ENCODE results near the gene DAP. TPM values are rescaled to one million over a fixed set of nuclear protein-coding genes. Genes with fewer than 3 reads are reported as not detected.

Gene DAP
- total and polyA plus RNA-seq, 10 of the 15 experiments (the other 5 are each of a cell fraction or from before 2014, with no cell fraction given), result 12.9 to 130 (median 49.9) TPM

DNA sequence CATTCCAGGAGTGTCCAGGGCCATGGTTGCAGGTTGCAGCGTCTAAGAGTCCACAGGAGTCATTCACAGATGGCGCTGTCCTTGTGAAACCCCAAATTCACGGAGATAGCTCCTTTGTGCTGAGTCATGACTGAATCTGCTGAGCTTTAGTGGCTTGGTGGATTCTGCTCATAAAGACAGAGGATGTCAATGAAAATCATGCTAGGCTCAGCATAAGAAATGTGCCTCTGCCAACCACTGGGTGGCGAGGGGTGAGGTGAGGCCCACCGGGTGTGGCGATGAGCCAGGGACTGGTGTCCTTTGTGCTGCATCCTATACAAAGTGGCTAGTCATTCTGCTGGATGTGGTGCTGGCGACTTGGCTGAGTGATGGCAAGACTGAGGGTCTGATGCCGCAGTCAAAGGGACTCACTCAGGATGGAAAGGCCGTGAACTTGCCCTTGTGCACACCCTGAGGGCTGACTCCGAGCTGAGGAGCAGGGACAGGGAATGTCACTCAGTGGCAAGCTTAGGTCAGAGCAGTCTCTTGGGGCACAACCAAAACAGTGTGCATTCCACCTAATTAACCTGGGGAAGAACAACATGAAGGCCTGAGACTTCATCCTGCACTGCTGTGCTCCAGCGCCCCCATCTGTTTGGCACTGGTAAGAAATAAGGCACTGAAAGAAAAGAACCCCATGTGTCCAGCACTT is 71.5 kb downstream of the DAP start:
- CTCF ChIA-PET, result interaction anchor here (0.6 to 7.0 kb wide), 25 partner anchors 9 to 930 kb away, joined by 3 to 111 read pairs (median 5); no protein-coding TSS in a partner anchor
- DNase-seq (ENCODE audit: low read depth, low spot score) (no peak), ATAC-seq (peak; percentile 75), FAIRE-seq (peak; percentile 70)
- H3K9me3 ChIP-seq (replicated peaks; ENCODE audit: control insufficient read depth, insufficient read depth, low read length), result peaks cover 16% of the 10 kb centered on the region
- H3K36me3 ChIP-seq (ENCODE audit: control insufficient read depth in 2 of 2, insufficient read depth in 2 of 2, low read length in 1 of 2), result peaks cover 2 to 7% of the 10 kb centered on the region in 2 experiments; a peak in 3 of 4 replicates
- intact Hi-C loops (cut with micrococcal nuclease; ENCODE audit: unreplicated experiment) (loop anchor here (1.0 to 10.0 kb wide), 4 partner anchors 54 to 485 kb away; no protein-coding TSS in a partner anchor), in situ Hi-C loops (cut with MboI) (loop anchor here (5.0 to 10.0 kb wide), 2 partner anchors 175 to 237 kb away; no protein-coding TSS in a partner anchor)
- no peak overlapping the region for H3K27ac ChIP-seq (ENCODE audit: control insufficient read depth, insufficient read depth)
- peaks cover 6% of the 10 kb centered on the region for H3K79me2 ChIP-seq (ENCODE audit: control insufficient read depth, insufficient read depth, low read length)
- WGBS (ENCODE audit: insufficient coverage, insufficient replicate concordance, low lambda C conversion rate, missing lambda C conversion rate), result 77% methylated on average over 11 of the region's 11 CpGs
- H3K4me1 ChIP-seq (ENCODE audit: control insufficient read depth, insufficient read depth, low read length), result peaks cover 19% of the 10 kb centered on the region
- POLR2A ChIA-PET, result interaction anchor here (0.9 to 1.2 kb wide), 2 partner anchors 55 to 62 kb away, joined by 4 to 5 read pairs; no protein-coding TSS in a partner anchor
- TF ChIP-seq, protein P1, sequence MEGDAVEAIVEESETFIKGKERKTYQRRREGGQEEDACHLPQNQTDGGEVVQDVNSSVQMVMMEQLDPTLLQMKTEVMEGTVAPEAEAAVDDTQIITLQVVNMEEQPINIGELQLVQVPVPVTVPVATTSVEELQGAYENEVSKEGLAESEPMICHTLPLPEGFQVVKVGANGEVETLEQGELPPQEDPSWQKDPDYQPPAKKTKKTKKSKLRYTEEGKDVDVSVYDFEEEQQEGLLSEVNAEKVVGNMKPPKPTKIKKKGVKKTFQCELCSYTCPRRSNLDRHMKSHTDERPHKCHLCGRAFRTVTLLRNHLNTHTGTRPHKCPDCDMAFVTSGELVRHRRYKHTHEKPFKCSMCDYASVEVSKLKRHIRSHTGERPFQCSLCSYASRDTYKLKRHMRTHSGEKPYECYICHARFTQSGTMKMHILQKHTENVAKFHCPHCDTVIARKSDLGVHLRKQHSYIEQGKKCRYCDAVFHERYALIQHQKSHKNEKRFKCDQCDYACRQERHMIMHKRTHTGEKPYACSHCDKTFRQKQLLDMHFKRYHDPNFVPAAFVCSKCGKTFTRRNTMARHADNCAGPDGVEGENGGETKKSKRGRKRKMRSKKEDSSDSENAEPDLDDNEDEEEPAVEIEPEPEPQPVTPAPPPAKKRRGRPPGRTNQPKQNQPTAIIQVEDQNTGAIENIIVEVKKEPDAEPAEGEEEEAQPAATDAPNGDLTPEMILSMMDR (IDR thresholded peaks at IDR 0.05 in 2 of 3, conservative IDR thresholded peaks at IDR 0.05 in 1 of 3; ENCODE audit: control insufficient read depth in 2 of 3, extremely low read depth in 1 of 3, insufficient read depth in 1 of 3, low read depth in 3 of 3, low read length in 3 of 3), result peak; percentile 36 to 79 (median 67); a peak in 5 of 6 replicates
- TF ChIP-seq SMC3 (IDR thresholded peaks at IDR 0.05; ENCODE audit: borderline replicate concordance, low read length), result peak; percentile 68; the same call in 1 of the 2 replicates
- TF ChIP-seq HDGF (IDR thresholded peaks at IDR 0.05), result peak; percentile 61; the same call in 1 of the 2 replicates
- no peak for TF ChIP-seq NR2C1 (IDR thresholded peaks at IDR 0.05)
- TF ChIP-seq POU2F2 (IDR thresholded peaks at IDR 0.05; ENCODE audit: borderline replicate concordance, low read depth, low read length), result 0 out of 3 replicates have a peak, but pooled peaks have one; percentile 10
- peak; percentile 38; the same call in 1 of the 2 replicates for TF ChIP-seq YY1 (IDR thresholded peaks at IDR 0.05; ENCODE audit: low read depth, low read length)
- peak; percentile 21; the same call in 1 of the 2 replicates for TF ChIP-seq DPF2 (IDR thresholded peaks at IDR 0.05)
- TF ChIP-seq, protein P2, sequence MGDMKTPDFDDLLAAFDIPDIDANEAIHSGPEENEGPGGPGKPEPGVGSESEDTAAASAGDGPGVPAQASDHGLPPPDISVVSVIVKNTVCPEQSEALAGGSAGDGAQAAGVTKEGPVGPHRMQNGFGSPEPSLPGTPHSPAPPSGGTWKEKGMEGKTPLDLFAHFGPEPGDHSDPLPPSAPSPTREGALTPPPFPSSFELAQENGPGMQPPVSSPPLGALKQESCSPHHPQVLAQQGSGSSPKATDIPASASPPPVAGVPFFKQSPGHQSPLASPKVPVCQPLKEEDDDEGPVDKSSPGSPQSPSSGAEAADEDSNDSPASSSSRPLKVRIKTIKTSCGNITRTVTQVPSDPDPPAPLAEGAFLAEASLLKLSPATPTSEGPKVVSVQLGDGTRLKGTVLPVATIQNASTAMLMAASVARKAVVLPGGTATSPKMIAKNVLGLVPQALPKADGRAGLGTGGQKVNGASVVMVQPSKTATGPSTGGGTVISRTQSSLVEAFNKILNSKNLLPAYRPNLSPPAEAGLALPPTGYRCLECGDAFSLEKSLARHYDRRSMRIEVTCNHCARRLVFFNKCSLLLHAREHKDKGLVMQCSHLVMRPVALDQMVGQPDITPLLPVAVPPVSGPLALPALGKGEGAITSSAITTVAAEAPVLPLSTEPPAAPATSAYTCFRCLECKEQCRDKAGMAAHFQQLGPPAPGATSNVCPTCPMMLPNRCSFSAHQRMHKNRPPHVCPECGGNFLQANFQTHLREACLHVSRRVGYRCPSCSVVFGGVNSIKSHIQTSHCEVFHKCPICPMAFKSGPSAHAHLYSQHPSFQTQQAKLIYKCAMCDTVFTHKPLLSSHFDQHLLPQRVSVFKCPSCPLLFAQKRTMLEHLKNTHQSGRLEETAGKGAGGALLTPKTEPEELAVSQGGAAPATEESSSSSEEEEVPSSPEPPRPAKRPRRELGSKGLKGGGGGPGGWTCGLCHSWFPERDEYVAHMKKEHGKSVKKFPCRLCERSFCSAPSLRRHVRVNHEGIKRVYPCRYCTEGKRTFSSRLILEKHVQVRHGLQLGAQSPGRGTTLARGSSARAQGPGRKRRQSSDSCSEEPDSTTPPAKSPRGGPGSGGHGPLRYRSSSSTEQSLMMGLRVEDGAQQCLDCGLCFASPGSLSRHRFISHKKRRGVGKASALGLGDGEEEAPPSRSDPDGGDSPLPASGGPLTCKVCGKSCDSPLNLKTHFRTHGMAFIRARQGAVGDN (IDR thresholded peaks at IDR 0.05), result 0 out of 2 replicates have a peak, but pooled peaks have one; percentile 7
- peak; percentile 98 for TF ChIP-seq BACH1 (IDR thresholded peaks at IDR 0.05; ENCODE audit: borderline replicate concordance)
- no peak for TF ChIP-seq RELA (IDR thresholded peaks at IDR 0.05; ENCODE audit: borderline replicate concordance, partially characterized antibody)
- TF ChIP-seq PAX5 (IDR thresholded peaks at IDR 0.05; ENCODE audit: borderline replicate concordance, low read depth, low read length), result no peak
- no peak for TF ChIP-seq STAT3 (IDR thresholded peaks at IDR 0.05; ENCODE audit: low read depth, low read length)
- TF ChIP-seq IKZF1 (conservative IDR thresholded peaks at IDR 0.05), result peak; percentile 33; the same call in 1 of the 2 replicates
- TF ChIP-seq RAD21 (IDR thresholded peaks at IDR 0.05; ENCODE audit: insufficient read depth, low read depth, low read length), result peak; percentile 76
- TF ChIP-seq JUND (IDR thresholded peaks at IDR 0.05; ENCODE audit: low read depth, low read length), result 0 out of 2 replicates have a peak, but pooled peaks have one; percentile 19
- H3K27me3 ChIP-seq (replicated peaks in 1 of 2; ENCODE audit: control insufficient read depth in 2 of 2, insufficient read depth in 2 of 2, low read length in 1 of 2), result no peaks in the 10 kb centered on the region
- SMC1A ChIA-PET (ENCODE audit: uncharacterized antibody, unreplicated experiment), result interaction anchor here (0.6 to 4.5 kb wide), 16 partner anchors 10 to 299 kb away, joined by 3 to 37 read pairs (median 3); no protein-coding TSS in a partner anchor
- no peaks in the 10 kb centered on the region for H4K20me1 ChIP-seq (ENCODE audit: control insufficient read depth, insufficient read depth)
- H2AFZ ChIP-seq (ENCODE audit: control insufficient read depth, low read depth, low read length), result no peak overlapping the region
- H3K4me2 ChIP-seq (ENCODE audit: control insufficient read depth, insufficient read depth), result no peak overlapping the region
- no peak overlapping the region for H3K9ac ChIP-seq (ENCODE audit: control insufficient read depth, insufficient read depth, low read length)
- no TSS peak for BruUV-seq (replicated peaks)
- RAD21 ChIA-PET (ENCODE audit: unreplicated experiment), result interaction anchor here (0.6 to 4.2 kb wide), 12 partner anchors 46 to 236 kb away, joined by 3 to 44 read pairs (median 4); no protein-coding TSS in a partner anchor
- H3K4me3 ChIP-seq, result no peak overlapping the region

Data from GM12878 (cell line).